ENCODE results near the gene SYT3.
"Not testable (repeated sequence)": the region's sequence is repeated elsewhere in the genome, so short reads cannot be mapped to it uniquely, and the experiment has no call there.

The SYT3 gene

DNA sequence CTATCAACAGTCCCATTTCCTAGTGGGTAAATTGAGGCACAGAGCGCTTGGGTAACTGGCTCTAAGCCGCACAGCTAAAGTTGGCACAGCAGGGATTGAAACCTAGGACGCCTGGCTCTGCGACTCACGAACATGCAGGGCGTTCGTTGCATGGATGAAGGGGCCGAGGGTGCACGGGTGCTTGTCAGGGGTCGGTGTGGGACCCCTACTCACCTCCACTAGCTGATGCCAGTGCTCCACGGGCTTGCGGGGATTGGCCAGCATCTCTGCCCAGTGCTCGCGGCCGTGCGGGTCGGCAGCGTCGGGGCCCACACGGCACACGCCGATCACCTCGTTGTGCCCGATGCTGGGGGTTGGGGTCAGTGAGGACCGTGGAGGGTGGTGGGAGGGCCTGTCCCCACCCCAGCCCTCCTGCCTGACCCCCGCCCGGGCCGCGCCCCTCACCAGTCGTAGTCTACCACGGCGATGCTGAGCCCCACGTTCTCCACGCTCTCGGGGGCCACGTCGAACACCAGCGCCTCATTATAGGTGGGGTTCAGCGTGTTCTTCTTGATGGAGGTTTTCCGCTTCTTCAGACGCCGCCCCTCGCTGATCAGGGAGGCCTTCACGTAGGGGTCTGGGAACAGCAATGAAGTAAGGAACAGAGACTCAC lies 14.6 kb downstream of the SYT3 start:
- Histone ChIP-seq H3K4me1 (ENCODE audit: control insufficient read depth, insufficient read depth, low read length, poor library complexity, severe bottlenecking) (no peaks in the 10 kb centered on the region), H3K9me3 (ENCODE audit: control insufficient read depth, low read length) (no peaks in the 10 kb centered on the region), H3K4me3 (ENCODE audit: insufficient read depth, low read depth, low read length, poor library complexity, severe bottlenecking) (no peak overlapping the region), H3K27ac (ENCODE audit: insufficient read depth, low read length, poor library complexity, severe bottlenecking) (no peak overlapping the region), H3K36me3 (ENCODE audit: control insufficient read depth, insufficient read depth, low read length) (no peaks in the 10 kb centered on the region), H3K27me3 (replicated peaks; ENCODE audit: control insufficient read depth, insufficient read depth, low read length, poor library complexity, severe bottlenecking) (no peaks in the 10 kb centered on the region)
- DNase-seq, result no peak

DNA sequence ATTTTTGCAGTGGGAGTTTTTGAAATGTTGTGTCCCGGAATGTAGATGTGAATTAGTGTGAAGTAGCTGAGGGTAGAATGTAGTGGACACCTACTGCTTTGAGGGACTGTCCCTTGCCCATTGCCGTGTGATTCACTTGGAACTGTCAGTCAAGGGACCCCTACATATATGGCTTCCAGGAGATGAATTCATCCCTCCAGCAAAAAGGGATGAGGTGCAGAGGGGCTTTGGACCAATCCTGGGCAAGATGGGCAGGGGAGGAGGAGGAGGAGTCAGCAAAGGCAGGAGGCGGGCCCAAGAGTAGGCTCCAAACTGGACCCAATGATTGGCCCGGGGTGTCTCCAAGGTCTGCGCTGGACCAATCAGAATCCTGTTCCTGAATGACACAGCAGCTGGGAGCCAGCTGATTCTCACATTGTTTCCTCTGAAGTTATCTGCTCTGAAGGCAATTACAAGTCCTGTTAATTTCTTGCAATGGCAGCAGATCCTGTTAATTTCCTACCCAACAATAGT lies 19.2 kb downstream of the SYT3 start:
- not testable (repeated sequence) for H3K4me1 ChIP-seq (ENCODE audit: control insufficient read depth, insufficient read depth, low read length, poor library complexity, severe bottlenecking); H3K9me3 ChIP-seq (ENCODE audit: control insufficient read depth, low read length)

DNA sequence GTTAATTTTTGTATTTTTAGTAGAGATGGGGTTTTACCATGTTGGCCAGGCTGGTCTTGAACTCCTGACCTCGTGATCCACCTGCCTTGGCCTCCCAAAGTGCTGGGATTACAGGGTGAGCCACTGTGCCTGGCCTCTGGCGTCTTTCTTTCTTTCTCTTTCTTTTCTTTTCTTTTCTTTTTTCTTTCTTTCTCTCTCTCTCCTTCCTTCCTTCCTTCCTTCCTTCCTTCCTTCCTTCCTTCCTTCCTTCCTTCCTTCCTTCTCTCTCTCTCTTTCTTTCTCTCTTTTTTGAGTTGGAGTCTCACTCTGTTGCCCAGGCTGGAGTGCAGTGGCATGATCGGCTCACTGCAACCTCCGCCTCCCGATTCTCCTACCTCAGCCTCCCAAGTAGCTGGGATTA lies 20.5 kb downstream of the SYT3 start:
- H3K27me3 ChIP-seq (replicated peaks; ENCODE audit: control insufficient read depth, insufficient read depth, low read length, poor library complexity, severe bottlenecking); H3K9me3 ChIP-seq (ENCODE audit: control insufficient read depth, low read length); H3K36me3 ChIP-seq (ENCODE audit: control insufficient read depth, insufficient read depth, low read length); H3K4me3 ChIP-seq (ENCODE audit: insufficient read depth, low read depth, low read length, poor library complexity, severe bottlenecking); DNase-seq; H3K4me1 ChIP-seq (ENCODE audit: control insufficient read depth, insufficient read depth, low read length, poor library complexity, severe bottlenecking); H3K27ac ChIP-seq (ENCODE audit: insufficient read depth, low read length, poor library complexity, severe bottlenecking): not testable (repeated sequence)

More for the DNA sequence above, 19.2 kb downstream of the SYT3 start:
- H3K36me3 ChIP-seq (ENCODE audit: control insufficient read depth, insufficient read depth, low read length); H3K27ac ChIP-seq (ENCODE audit: insufficient read depth, low read length, poor library complexity, severe bottlenecking); H3K4me3 ChIP-seq (ENCODE audit: insufficient read depth, low read depth, low read length, poor library complexity, severe bottlenecking); H3K27me3 ChIP-seq (replicated peaks; ENCODE audit: control insufficient read depth, insufficient read depth, low read length, poor library complexity, severe bottlenecking); DNase-seq: not testable (repeated sequence)

DNA sequence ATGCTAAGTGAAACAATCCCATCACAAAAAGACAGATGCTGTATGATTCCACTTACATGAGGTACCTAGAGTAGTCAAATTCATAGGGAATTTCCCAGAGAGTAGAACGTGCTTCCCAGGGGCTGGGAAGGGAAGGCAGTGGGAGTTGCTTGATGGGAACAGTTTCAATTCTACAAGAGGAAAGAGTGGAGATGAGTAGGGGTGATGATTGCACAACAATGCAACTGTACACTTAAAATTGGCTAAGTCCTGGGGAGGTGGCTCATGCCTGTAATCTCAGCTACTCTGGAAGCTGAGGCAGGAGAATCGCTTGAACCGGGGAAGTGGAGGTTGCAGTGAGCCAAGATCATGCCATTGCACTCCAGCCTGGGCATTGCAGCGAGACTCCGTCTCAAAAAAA lies 21.3 kb downstream of the SYT3 start:
- not testable (repeated sequence) for H3K36me3 ChIP-seq (ENCODE audit: control insufficient read depth, insufficient read depth, low read length); DNase-seq; H3K9me3 ChIP-seq (ENCODE audit: control insufficient read depth, low read length); H3K4me3 ChIP-seq (ENCODE audit: insufficient read depth, low read depth, low read length, poor library complexity, severe bottlenecking); H3K27ac ChIP-seq (ENCODE audit: insufficient read depth, low read length, poor library complexity, severe bottlenecking); H3K4me1 ChIP-seq (ENCODE audit: control insufficient read depth, insufficient read depth, low read length, poor library complexity, severe bottlenecking); H3K27me3 ChIP-seq (replicated peaks; ENCODE audit: control insufficient read depth, insufficient read depth, low read length, poor library complexity, severe bottlenecking)

DNA sequence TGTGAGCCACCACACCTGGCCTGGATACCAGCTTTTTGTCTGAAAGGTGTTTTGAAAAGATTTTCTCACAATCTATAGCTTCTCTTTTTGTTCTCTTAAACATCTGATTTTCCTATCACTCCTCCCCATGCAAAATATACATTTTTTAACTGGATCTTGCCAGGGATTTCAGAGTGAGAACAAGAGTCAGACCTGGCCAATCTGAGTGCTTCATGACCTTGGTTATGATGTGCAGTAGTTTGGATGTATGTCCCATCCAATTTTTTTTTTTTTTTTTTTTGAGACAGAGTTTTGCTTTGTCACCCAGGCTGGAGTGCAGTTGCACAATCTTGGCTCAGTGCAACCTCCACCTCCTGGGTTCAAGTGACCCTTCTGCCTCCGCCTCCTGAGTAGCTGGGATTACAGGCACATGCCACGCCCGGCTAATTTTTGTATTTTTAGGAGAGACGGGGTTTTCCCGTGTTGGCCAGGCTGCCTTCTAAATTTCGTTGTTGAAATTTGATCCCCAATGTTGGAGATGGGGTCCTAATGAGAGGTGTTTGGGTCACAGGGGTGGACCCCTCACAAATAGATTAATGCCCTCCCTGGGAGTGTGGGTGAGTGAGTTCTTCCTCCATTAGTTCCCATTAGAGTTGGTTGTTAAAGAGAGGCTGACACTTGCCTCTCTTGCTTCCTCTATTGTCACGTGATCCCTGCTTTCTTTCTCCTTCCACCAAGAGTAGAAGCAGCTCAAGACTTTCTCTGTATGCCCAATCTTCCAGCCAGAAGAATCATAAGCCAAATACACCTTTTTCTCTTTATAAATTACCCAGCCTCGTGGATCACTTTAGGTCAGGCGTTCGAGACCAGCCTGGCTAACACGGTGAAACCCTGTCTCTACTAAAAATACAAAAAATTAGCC lies 26.9 kb downstream of the SYT3 start:
- not testable (repeated sequence) for H3K27me3 ChIP-seq (replicated peaks; ENCODE audit: control insufficient read depth, insufficient read depth, low read length, poor library complexity, severe bottlenecking); DNase-seq; H3K9me3 ChIP-seq (ENCODE audit: control insufficient read depth, low read length); H3K4me1 ChIP-seq (ENCODE audit: control insufficient read depth, insufficient read depth, low read length, poor library complexity, severe bottlenecking); H3K4me3 ChIP-seq (ENCODE audit: insufficient read depth, low read depth, low read length, poor library complexity, severe bottlenecking); H3K36me3 ChIP-seq (ENCODE audit: control insufficient read depth, insufficient read depth, low read length); H3K27ac ChIP-seq (ENCODE audit: insufficient read depth, low read length, poor library complexity, severe bottlenecking)

DNA sequence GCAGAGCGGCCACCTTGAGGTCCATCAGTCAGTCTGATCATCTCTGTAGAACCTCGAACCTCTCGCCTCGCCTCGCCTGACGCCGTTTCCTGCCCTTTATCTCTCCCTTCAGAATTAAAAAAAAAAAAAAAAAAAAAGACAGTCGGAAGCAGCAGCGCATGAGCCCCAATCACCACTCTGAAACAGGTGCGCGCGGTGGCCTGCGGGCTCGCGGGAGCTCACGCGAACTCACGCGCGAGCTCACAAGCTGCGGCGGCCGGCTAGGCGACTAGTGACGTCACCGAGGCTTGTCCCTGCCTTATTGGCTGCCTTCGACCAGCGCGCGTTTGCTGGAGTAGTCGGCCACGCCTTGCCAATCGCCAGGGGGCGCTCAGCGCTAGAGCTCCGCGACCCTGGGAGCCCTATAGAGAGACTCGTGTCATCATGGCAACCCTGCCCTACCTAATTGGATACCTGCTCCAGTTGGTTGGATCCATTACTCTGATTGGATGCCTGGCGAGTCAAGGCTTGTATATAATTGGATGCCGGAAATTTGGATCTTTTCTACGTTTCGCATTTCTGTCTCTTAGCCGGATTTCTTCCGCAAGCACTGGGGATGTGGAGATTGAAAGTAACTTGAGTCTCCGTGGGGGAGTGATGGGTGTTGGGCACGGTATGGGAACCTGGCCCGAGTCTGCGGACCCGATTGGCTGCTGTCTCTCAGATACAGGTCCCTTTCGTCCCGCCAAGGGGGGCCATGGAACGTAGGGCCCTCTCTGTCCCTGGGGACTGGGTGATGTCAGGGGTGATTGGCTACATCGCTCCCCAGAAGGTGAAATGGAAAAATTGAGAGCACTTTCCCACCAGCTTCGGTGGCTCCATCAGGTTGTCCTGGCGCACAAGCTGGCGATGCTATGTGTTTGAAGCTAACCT lies 31.6 kb downstream of the SYT3 start:
- Histone ChIP-seq H3K4me3 (ENCODE audit: insufficient read depth, low read depth, low read length, poor library complexity, severe bottlenecking) (no peak overlapping the region), H3K27ac (ENCODE audit: insufficient read depth, low read length, poor library complexity, severe bottlenecking) (no peak overlapping the region), H3K36me3 (ENCODE audit: control insufficient read depth, insufficient read depth, low read length) (no peaks in the 10 kb centered on the region), H3K27me3 (replicated peaks; ENCODE audit: control insufficient read depth, insufficient read depth, low read length, poor library complexity, severe bottlenecking) (peaks cover 3% of the 10 kb centered on the region), H3K4me1 (ENCODE audit: control insufficient read depth, insufficient read depth, low read length, poor library complexity, severe bottlenecking) (no peaks in the 10 kb centered on the region), H3K9me3 (ENCODE audit: control insufficient read depth, low read length) (no peaks in the 10 kb centered on the region)
- peak in 2 of 3 donors; percentile 15 to 29 for DNase-seq

DNA sequence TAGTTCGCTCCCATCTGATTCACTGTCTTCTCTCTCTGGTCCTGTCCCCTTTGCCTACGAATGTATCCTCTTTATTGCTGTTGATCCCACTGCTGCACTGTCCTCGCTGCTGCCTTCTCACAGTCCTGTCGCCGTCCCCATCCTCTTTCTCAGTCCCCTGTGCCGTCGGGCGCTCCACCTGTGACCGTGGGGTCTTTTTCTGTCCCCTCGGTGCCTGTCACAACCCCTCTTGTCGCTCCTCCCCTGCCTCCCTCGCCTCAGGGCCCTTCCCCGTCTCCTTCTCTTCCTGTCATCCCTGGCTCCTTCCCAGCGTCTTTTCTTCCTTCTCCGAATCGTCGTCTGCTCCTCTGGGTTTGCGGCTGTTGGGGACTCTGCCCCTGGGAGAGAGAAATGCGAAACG lies 32.3 kb downstream of the SYT3 start:
- no peaks in the 10 kb centered on the region for H3K36me3 ChIP-seq (ENCODE audit: control insufficient read depth, insufficient read depth, low read length)
- DNase-seq, result no peak
- H3K27me3 ChIP-seq (replicated peaks; ENCODE audit: control insufficient read depth, insufficient read depth, low read length, poor library complexity, severe bottlenecking), result peaks cover 3% of the 10 kb centered on the region
- no peak overlapping the region for H3K4me3 ChIP-seq (ENCODE audit: insufficient read depth, low read depth, low read length, poor library complexity, severe bottlenecking)
- no peaks in the 10 kb centered on the region for H3K4me1 ChIP-seq (ENCODE audit: control insufficient read depth, insufficient read depth, low read length, poor library complexity, severe bottlenecking)
- H3K9me3 ChIP-seq (ENCODE audit: control insufficient read depth, low read length), result no peaks in the 10 kb centered on the region
- no peak overlapping the region for H3K27ac ChIP-seq (ENCODE audit: insufficient read depth, low read length, poor library complexity, severe bottlenecking)

DNA sequence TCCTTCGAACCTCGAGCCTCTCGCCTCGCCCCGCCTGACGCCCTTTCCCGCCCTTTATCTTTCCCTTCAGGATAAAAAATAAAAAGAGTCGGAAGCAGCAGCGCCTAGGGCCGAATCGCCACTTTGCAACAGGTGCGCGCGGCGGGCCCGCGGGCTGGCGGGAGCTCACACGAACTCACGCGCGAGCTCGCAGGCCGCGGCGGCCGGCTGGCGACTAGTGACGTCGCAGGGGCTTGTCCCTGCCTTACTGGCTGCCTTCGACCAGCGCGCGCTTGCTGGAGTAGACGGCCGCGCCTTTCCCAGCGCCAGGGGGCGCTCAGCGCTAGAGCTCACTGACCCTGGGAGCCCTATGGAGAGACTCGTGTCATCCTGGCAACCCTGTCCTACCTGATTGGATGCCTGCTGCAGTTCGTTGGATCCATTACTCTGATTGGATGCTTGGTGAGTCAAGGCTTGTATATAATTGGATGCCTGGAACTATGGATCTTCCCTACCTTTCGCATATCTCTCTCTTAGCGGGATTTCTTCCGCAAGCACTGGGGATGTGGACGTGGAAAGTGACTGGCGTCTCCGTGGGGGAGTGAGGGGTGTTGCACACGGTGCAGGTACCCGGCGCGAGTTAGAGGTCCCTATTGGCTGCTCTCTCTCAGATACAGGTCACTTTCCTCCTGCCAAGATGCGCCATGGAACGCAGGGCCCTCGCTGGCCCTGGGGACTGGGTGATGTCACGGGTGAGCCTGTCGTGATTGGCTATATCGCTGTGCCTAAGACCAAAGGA lies 33.4 kb downstream of the SYT3 start:
- not testable (repeated sequence) for H3K27me3 ChIP-seq (replicated peaks; ENCODE audit: control insufficient read depth, insufficient read depth, low read length, poor library complexity, severe bottlenecking); H3K4me3 ChIP-seq (ENCODE audit: insufficient read depth, low read depth, low read length, poor library complexity, severe bottlenecking); H3K27ac ChIP-seq (ENCODE audit: insufficient read depth, low read length, poor library complexity, severe bottlenecking); H3K9me3 ChIP-seq (ENCODE audit: control insufficient read depth, low read length); DNase-seq; H3K36me3 ChIP-seq (ENCODE audit: control insufficient read depth, insufficient read depth, low read length); H3K4me1 ChIP-seq (ENCODE audit: control insufficient read depth, insufficient read depth, low read length, poor library complexity, severe bottlenecking)

DNA sequence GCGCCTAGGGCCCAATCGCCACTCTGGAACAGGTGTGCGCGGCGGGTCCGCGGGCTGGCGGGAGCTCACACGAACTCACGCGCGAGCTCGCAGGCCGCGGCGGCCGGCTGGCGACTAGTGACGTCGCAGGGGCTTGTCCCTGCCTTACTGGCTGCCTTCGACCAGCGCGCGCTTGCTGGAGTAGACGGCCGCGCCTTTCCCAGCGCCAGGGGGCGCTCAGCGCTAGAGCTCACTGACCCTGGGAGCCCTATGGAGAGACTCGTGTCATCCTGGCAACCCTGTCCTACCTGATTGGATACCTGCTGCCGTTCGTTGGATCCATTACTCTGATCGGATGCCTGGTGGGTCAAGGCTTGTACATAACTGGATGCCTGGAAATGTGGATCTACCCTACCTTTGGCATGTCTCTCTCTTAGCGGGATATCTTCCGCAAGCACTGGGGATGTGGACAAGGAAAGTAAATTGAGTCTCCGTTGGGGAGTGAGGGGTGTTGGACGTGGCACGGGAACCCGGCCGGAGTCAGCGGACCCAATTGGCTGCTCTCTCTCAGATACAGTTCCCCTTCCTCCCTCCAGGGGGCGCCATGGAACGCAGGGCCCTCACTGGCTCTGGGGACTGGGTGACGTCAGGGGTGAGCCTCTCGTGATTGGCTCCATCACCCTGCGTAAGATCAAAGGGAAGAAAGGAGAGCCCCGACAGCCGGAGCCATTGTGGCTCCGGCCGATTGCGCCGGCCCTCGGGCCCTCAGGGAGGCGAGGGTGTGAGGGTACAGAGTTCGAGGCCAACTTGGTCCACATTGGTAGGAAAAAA lies 35.2 kb downstream of the SYT3 start:
- not testable (repeated sequence) for H3K27me3 ChIP-seq (replicated peaks; ENCODE audit: control insufficient read depth, insufficient read depth, low read length, poor library complexity, severe bottlenecking); H3K9me3 ChIP-seq (ENCODE audit: control insufficient read depth, low read length); H3K36me3 ChIP-seq (ENCODE audit: control insufficient read depth, insufficient read depth, low read length); H3K4me1 ChIP-seq (ENCODE audit: control insufficient read depth, insufficient read depth, low read length, poor library complexity, severe bottlenecking); H3K27ac ChIP-seq (ENCODE audit: insufficient read depth, low read length, poor library complexity, severe bottlenecking); DNase-seq; H3K4me3 ChIP-seq (ENCODE audit: insufficient read depth, low read depth, low read length, poor library complexity, severe bottlenecking)

All from effector memory CD4-positive, alpha-beta T cell (primary cell).